Activated CD4-positive, CD25-positive, alpha-beta regulatory T cell treated with anti-CD3 and anti-CD28 coated beads, Interleukin-2, amount 50 U/mL, for 72 hours (primary cell): ENCODE measurements around the gene INKA2.

Experiments used
- DNase-seq: peaks from one replicate; pipeline ENCODE4 v3.0.0; 2021

Gene INKA2

GRCh38 chr1:111695801-111696200, 43.4 kb downstream of the INKA2 start:
- DNase-seq = no peak

GRCh38 chr1:111691886-111692285, 47.3 kb downstream of the INKA2 start:
- DNase-seq = no peak

GRCh38 chr1:111690306-111690617, 48.9 kb downstream of the INKA2 start:
- DNase-seq = no peak
